GM10266 (cell line): Measurements from ENCODE around the gene ZNF697.

ENCODE experiments used
- DNase-seq: peaks from one replicate; pipeline ENCODE4 v3.0.0; 2012; ENCODE audit errors: extremely low spot score
- TF ChIP-seq, protein P1 (sequence below): IDR thresholded peaks from 2 replicates; pipeline ENCODE4 v1.5.1; 2012; ENCODE audit warnings: mild to moderate bottlenecking, low read depth; ENCODE audit not compliant: control insufficient read depth, insufficient read depth; ENCODE audit errors: missing control alignments

Gene ZNF697

DNA sequence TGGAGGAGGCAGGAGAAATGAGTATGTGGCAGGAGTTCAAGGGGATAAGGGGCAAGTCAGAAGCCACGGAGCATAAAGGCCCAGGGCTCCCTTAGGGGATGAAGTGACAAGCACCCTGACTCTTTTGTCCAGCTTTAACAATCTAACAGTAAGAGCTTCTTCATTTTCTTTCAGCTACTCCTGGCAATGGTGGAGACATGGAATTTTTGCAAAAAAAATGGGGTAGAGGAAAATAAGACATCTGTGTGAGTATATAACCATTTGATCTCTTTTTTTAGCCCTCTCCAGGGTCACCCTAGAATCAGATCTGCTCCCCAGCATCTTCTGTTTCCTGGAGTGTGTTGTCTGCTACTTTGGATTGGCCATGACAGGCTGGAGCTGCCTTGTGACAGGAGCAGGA is 47.1 kb downstream of the ZNF697 start:
- no peak for DNase-seq
- TF ChIP-seq, protein P1, sequence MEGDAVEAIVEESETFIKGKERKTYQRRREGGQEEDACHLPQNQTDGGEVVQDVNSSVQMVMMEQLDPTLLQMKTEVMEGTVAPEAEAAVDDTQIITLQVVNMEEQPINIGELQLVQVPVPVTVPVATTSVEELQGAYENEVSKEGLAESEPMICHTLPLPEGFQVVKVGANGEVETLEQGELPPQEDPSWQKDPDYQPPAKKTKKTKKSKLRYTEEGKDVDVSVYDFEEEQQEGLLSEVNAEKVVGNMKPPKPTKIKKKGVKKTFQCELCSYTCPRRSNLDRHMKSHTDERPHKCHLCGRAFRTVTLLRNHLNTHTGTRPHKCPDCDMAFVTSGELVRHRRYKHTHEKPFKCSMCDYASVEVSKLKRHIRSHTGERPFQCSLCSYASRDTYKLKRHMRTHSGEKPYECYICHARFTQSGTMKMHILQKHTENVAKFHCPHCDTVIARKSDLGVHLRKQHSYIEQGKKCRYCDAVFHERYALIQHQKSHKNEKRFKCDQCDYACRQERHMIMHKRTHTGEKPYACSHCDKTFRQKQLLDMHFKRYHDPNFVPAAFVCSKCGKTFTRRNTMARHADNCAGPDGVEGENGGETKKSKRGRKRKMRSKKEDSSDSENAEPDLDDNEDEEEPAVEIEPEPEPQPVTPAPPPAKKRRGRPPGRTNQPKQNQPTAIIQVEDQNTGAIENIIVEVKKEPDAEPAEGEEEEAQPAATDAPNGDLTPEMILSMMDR = no peak

DNA sequence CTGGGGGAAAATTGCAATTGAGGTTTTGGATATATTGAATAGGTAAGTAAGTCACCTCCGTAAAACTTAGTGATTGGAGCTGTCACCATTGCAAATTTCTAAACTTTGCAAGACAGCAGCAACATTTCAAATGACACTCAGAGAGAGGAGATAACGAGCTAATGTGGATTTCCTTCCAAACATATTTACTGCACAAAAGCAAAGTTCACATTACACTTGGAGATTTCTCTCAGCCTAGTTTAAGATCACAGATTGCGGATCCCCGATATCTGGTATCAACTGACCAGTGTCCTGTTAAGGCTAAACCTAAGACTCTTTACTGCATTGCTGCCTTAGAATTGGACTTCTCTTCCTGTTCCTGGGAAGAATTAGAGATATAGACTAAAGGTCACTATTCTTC is 47.5 kb downstream of the ZNF697 start:
- no peak for DNase-seq
- TF ChIP-seq, protein P1 = no peak

DNA sequence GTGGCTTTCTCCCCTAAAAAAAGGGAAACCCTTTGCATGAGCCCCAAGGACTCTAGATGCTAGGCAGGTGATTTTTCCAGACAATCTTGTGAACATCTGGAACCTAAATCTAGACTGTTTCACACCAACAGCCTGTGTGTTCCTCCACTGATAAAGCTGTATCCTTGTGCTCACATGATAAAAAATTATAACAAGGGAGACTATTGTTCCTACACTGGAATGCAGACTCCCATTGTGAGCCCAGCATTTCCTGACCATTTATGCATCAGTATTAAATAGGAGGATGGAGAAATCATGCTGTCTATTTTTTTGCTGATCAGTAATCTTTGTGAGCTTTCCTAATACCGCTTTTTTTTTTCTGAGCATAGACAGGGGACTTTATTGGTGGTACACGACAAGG is 52.5 kb downstream of the ZNF697 start:
- no peak for DNase-seq
- TF ChIP-seq, protein P1 = no peak

DNA sequence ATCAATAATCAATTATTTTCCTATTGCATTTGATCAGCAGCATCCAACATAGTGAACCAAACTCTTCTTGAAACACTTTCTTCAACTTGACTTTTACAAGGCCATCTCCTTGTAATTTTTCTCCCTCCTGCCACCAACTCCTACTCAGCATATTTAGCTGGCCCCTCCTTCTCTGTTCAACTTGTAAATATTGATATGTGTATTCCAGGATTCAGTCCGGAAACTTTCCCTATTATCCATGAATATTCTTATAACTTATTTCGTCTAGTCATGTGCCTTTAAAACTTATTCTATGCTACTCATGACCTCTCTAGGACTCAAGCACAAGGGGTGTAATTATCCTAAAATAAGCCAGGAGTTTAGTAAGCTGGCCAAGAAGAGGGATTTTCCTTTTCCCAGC is 52.9 kb downstream of the ZNF697 start:
- no peak for DNase-seq
- TF ChIP-seq, protein P1 = no peak

DNA sequence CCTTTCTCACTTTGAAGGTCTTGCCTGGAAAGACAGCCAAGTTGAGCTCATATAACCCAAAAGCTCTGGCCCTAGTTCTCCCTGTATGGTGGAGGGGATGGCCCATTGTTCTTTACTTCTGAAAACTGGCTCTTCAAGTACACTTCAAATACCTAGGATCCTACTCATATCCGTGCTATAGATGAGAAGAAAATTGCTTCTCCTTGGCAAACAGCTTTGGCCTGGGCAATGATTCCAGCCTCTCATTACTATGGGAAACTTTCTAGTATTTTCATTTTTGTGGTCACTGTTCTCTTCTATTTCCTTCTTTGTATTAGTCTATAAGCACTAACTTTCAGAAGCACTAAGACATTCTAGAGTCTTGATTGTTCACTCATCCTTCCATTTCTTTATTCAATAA is 53.7 kb downstream of the ZNF697 start:
- TF ChIP-seq, protein P1 = no peak
- no peak for DNase-seq

DNA sequence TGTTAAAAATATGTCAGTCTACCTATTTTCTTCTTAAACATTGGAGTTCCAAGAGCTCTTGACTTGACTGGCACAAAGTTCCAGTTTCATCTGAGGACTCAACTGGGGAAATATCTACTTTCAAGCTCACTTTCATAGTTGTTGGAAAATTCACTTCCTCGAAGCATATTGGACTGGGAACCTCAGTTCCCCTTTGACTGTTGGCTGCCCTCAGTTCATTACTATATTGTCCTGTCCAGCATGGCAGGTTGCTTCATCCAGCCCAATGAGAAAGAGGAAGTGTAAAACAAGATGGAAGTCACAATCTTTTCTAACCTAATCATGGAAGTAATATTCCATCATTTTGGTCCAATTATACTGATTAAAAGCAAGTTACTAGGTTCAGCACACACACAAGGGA is 54.3 kb downstream of the ZNF697 start:
- no peak for DNase-seq
- TF ChIP-seq, protein P1 = no peak

DNA sequence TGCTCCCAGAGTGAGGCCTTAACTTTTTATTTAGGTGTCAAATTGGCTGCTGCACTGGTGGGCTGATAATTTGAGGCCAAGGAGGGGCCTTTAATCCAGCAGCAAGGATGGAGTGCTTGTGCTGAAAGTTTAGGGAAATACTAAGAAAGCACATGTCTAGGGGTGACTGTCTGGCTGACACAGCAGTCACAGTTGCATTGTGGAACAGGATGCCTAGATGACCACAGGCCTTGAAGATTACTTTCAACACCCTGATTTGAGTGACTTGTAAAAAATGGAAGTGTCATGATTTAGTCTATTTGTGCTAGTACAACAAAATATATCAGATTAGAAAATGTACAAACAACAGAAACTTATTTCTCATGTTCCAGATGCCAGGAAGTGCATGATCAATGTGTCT is 57.7 kb downstream of the ZNF697 start:
- DNase-seq = no peak
- TF ChIP-seq, protein P1 = no peak

DNA sequence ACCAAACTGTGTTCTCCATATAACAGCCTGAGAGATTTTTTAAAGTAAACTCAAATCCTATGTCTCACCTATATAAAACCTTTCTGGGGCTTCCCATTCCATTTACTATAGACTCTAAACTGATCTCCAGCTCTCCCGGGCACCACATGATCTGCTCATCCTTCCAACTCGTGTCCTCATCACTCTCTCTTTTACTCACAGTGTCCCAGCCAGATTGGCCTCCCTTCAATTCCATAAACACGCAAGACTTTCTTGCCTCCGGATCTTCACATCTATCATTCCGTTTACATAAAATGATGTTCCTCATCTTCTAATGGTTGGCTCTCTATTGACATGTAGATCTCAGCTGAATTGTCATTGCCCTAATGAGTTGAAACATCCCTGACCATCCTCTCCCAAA is 59.4 kb downstream of the ZNF697 start:
- DNase-seq = no peak
- TF ChIP-seq, protein P1 = no peak
